ENCODE measurements around the gene PRDX1.

The PRDX1 gene

DNA sequence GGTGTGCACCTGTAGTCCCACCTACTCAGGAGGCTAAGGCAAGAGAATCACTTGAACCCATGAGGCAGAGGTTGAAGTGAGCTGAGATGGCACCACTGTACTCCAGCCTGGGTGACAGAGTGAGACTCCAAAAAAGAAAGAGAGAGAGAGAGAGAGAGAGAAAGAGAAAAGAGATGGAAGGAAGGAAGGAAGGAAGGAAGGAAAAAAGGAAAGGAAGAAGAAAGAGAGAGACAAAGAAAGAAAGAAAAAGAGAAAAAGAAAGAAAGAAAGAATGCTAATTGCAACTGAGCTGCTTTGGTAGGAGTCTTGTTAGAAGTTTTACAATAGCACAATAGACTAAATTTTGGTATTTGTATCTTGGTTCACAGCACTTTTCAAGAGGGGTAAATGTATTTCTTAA lies 56.4 kb downstream of the PRDX1 start:
- no peak for TF ChIP-seq CTCF (IDR thresholded peaks at IDR 0.05; ENCODE audit: extremely low read depth, missing control alignments)
- DNase-seq (ENCODE audit: low spot score), result no peak
